HG03025 (cell line): Measurements from ENCODE around the gene KLF9.

ENCODE experiments used
- ATAC-seq: cut with Tn5 transposase; IDR thresholded peaks from one replicate; pipeline ENCODE4 v1.9.1; 2021; ENCODE audit warnings: mild to moderate bottlenecking, moderate library complexity; ENCODE audit not compliant: unreplicated experiment, low FRiP score

KLF9 gene

DNA sequence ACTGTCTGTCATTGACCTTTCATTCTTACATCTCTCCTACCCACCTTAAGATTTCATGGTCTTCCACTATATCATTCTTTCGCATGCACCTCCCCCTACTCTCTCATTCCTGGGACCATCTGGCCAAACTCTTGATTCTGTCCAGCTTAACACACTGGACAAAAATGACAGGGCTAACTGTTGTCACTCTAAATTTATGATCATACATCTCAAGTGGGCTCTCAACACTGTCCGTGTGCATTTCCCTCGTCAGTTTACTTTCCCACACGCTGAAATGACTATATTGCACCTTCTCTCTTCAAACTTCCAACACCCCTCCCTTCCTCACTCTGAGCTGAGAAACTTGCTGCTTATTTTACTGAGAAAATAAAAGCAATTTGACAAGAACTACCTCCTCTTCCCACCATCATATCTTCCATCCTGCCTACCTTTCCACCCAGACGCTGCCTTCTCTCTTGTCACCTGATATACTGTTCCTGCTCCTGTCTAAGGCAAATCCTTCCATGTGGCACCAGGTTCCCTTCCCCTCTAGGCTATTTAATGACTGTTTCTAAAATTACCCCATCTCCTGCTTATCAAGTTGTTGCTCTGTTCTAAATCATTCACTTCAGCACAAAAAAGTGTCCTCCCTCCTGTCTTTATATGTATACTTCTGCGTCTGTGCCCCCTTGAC is 8.1 kb upstream of the KLF9 start:
- ATAC-seq, result no peak

DNA sequence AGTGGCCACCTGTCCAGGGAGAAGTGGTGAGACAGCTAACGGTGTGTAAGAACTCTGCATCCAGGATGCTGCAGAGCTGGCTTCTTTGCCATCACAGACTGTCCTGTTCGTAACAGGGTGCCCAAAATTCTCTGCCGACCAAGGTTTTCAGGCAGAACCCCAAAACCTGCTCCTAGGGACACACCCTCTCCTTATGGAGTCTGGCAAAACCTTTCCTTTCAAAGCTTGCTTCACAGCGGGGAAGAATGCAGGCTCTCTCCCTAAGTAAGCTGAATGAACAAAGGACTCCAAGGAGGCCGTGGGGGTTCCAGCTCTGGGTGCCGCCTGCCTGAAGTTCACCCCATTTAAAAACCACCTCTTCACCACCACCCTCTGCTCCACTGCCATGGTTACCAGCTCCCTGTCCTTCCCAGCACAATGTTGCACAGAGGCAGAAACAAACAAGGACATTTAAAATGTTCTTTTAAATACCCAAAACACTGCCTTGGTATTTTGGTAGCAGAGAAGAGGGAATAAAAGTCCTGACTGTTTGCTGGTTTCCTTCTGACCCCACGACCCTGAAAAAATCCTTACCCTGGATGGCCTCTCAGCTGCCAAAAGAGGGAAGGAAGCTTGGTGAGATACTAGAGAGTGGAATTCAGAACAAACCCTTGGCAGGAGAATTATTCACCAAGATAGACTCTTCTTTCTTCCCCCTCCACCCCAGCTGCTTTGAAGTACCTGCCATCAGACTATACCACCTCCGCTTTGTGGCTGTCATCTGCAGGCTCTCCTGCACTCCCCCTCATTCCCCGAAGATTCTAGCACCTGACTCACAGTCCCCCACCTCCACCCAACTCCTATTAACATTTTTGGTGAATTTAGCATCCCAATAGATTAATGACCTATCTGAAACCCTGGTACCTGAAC is 7.1 kb upstream of the KLF9 start:
- ATAC-seq, result no peak

DNA sequence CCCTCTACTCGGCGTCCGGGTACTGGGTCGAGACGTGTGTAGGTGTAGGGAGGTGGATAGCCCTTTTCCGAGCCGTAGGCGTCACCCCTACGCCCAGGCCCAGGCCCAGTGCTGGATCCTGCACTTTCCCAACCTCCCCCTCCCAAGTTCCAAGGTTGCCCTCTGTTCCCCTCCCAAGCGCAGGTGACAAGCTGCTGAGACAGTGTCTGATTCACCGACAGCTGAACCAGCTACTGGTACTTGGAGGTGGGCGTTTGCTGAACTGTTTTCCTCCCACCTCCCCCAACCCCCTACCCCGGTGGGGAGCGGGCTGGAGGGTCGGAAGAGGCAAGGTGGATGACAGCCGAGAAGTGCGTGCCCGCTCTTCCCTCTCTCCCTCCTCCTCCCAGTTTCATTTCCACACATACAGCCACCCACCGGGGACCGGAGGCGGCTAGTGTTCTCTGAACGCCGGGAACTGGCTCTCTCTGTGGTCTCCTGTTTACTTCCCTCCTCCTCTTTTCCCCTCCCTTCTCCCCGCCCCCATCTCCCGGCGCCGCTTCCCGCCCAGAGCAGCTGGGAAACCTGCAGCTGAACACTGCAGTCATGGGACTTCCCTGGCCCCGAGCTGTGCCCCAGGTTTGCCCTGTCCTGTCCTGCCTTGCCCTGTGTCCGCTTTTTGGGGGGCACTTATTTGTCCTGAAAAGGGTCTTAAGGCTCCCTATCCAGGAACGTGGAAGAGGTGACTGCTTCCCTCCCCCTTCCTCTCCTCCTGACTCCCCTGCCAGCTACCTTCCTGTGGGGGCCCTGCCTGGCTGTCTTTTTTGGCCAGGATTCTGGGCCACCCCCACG is 6.2 kb upstream of the KLF9 start:
- peak; percentile 12 for ATAC-seq

DNA sequence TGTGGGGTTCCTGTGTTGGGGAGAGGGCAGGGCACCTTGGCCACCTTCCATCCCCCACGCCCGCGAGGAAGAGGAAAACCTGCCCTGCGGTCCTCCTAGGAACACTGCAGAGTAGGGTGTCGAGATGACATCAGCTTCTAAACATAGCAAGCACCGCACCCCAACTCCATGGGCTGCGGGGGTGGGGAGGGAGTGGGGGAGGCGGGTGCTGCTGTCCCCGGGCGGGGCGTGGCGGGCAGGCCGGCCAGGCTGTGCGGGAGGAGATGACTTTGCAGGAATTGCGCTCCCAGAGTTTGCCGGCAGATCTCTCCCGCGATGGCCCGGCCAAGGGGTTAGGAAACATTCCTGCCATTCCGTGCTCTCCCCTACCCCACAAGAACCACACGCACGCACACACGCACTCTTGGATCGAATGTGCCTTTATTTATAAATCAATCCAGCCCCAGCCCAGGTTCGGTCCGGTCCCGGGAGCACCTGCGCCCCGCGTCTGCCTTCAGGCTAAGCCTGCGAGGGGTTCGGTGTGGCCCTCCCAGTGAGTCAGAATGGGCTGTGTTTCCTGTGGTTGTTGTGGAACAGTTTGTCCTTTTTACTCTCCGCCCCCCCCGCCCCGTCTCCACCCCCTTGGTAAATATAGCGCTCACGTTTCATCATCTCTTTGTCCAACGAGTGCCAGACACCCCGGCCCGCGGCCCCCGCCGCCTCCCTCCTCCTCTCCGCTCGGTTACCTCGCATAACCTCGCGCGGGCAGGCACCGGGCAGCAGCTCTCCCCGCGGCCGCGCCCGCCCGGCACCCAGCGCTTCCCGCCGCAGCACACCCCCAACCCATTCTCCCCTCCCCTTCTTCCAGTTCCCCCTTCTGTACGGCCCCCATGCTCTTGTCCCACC is 5.3 kb upstream of the KLF9 start:
- ATAC-seq, result peak; percentile 23

DNA sequence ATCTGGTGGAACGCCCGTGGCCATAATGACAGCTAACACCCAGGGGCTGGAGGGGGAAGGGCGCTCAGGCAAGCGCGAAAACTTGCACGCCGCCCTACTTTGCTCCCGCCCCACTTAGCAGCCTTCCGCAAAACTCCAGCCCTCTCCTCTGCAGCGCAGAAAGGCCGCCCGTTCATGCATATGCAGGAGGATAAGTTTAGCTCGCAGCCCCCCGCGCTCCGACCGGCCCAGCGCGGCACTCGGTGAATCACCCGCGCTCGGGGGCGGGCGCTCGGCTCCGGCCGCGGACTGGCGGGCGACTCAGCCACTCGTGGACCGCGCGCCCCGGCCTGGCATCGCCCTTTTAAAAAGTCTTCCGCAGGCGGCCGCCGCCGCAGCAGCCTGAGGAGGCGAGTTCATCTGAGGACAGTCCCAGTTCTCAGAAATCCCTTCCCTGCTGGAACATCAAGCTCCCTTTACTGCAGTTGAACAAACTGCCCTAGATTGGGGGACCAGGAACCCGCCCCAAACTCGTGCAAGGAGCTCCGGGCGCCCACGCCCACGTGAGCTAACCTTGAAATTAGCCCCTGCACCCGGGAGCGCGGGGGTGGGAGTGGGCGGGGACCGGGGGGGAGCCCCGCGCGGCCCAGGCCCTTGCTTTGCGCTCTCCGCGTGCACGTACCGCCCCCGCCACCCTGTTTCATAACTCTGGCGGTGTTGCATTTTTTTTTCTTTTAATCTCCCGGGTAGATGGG is 4.5 kb upstream of the KLF9 start:
- ATAC-seq, result peak; percentile 52

DNA sequence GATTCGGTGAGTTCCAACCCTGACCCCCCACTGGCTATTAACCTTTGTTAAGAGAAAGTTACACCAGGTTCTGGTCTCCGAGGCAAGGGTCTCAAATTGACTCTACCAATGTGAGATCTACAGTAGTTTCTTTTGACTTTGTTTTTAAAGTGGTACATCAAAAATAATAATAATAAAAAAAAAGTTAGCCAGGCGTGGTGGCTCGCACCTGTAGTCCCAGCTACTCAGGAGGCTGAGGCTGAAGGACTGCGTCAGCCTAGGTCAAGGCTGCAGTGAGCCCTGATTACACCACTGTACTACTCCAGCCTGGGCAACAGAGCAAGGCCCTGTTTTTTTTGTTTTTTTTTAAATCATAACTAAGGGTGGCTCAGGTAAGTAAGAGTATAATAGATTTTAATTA is 1.0 kb upstream of the KLF9 start:
- ATAC-seq, result no peak

DNA sequence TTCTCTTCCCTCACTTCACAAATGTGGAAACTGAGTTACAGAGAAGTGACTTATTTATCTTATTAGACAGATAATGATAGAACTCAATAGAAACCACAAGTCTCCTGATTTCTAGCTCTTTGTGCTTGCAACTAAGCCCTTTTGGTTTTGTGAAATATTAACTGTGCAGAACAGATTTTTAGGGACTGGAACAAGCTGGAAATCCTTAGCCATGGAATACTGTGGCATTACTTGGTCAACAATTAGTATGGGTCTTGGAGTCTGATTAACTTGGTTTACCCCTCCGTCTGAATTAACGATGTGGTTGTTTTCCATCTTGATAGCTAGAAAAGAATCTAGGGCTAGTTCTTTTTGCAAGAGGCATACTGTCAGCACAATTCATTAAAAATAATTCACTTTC is 584 bp upstream of the KLF9 start:
- no peak for ATAC-seq

DNA sequence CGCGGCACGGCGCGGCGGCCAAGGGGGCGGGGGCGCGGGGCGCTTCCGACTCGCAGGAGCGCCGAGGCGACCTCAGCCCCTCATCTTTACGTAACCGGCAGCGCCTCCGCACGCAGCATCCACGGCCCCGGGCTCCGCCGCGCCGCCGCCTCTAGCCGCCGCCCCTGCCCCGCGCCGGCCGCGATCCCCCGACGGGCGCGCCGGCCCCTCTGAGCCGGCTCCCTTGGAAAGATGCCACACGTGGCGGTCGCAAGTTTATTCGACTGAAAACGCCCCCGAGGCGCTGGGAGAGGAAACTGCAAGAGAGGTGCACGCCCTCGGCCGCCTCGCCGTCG is 1.0 kb downstream of the KLF9 start:
- peak; percentile 9 for ATAC-seq

DNA sequence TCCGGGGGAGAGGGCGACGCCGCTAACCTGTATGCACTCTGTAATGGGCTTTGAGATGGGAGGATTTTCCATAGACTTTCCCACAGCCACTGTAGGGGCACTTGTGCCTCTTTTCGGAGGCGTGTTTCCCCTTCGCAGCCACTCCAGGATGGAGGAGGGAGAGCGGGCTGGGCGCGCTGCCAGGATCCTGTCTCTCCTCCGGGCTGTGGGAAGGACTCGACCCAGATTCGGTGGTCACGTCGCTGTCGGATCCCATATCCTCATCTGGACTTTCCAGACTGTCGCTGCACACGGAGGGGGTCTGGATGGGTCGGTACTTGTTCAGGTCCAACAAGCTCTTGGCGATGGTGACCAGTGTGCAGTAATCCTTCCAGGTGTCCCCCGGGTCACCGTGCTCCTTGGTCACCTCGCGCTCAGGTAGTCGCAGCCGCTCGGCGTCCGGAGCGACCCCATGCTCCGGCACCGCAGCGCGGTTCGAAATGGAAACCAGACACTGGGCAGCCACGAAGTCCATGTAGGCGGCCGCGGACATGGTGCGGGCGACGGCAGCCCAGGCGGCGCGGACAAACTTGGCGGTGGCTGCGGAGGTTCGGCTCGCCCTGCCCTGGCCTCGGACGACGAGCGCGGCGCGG is 1.5 kb downstream of the KLF9 start:
- ATAC-seq, result no peak

DNA sequence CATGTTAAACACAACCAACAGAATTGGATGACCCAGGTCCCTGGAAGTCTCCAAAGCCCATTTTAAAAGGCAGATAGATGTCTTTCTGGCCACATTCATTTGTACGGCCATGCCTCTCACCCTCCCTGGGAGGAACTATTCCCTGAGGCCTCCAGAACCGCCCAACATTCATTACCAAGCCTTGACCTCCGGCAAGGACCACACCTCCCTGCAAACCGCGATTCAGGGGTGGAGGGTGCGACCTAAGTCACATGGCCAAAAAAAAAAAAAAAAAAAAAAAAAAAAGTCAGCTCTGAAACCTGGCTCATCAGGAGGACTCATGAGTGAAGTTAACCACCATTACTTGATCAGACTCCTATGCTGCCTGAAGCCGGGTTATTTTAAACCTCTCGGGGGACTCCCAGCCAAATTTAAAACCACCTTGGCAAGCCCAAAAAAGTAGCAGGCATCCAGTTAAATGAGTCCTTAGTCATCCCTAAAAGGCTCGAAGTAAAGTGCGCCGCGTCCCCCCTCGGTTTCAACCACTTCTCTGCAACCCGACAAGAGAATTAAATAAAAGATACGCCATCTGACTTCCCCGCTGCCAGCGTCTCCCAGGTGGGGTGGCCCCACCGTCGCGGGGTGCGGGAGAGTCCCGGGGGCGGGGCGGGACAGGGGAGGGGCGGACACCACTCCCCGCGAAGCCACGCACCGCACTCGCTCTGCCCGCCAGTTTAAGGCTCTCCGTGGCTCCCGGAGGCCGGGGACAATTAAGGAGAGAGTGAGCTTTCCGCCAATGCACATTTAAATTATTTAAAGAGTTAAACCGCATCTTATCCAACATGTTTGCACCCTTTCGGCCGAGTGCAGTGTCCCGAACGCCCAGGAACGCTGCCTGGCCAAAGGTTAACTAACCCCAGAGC is 2.3 kb downstream of the KLF9 start:
- ATAC-seq, result peak; percentile 16

DNA sequence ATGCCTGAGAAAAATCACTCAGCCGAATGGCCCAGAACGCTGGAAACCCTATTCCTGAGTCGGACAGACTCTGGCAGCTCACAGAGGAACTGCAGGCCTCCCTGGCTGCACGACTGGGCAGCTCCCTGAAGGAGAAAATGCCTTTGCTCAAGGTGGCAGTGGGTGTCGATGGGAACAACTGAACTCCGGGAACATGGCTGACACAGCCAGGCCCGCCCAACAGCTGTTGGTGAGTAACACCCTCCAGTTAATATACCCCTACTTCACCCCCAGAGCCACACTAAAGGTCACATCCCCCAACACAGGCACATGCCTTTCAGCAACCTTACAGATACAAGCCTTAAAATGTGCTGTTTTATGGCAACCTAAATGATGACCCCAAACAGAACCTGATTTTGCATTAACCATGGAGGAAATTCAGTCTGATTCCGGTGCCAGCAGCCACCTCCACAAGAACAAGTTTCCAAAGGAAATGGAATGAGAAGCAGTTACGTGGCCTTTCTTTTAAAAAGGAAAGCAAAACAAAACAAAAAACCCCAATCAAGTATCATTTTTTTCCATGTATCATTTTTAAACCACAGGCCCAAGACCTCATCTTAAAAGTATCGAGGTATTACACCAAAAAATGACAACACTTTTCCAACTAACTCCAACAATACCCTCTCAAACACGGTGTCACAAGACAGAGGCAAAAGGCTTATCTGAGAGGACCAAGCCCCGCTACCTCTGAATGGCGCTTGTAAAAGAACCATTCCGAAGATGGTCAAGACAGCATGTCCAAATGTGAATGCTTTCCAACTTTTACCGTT is 3.1 kb downstream of the KLF9 start:
- no peak for ATAC-seq

DNA sequence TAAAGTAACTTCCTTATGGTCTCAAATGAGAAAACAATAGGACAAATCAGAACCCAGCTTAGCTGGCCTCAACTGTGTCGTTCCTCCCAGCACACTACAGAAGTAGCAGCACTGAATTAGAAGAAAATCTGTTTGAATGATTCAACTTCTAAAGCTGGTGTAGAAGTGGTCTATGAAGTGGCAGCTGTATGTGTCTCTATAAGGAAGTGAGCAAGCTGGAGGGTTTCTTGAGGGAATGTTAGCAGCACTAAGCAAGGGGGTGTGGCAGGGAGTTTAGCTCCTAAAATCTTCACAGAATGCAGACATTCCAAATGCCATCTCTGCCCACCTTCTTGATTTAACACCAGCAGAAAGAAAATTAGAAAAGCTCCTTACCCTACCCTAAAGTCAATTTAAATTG is 4.1 kb downstream of the KLF9 start:
- no peak for ATAC-seq

DNA sequence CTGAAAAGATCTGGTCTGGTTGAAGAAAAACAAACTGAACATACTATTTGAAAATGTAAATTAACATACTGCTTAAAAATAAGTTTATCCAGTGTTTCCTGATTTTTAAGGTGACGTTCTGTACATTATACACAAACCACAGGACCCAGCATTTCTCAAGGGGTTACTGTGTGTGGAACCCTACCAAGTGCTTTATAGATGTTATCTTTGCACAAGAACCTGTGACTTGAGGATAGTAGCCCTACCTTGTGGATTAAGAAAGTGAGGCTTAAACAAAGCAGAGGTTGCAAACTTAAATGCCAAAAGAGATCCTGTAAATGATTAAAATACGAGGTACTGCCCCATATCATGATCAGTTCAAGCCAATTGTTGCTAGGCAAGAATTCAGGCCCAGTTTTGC is 4.7 kb downstream of the KLF9 start:
- ATAC-seq, result no peak

DNA sequence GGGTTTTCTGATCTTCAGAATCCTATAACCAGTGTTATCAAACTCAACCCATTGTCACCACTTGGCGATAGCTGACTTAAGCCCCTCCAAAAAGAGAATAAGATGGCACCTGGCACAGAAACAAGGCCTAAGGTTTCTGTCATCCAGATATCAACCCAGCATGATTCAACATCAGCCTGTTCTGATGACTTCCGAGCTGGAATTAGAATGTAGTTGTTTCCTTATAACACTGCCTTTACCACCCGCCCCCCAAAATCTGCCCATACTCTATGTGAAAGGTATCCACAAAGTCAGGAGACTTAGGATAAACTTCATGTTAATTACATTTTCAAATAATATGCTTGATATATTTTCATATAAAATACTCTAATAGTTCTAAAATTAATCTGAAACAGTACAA is 5.2 kb downstream of the KLF9 start:
- no peak for ATAC-seq

DNA sequence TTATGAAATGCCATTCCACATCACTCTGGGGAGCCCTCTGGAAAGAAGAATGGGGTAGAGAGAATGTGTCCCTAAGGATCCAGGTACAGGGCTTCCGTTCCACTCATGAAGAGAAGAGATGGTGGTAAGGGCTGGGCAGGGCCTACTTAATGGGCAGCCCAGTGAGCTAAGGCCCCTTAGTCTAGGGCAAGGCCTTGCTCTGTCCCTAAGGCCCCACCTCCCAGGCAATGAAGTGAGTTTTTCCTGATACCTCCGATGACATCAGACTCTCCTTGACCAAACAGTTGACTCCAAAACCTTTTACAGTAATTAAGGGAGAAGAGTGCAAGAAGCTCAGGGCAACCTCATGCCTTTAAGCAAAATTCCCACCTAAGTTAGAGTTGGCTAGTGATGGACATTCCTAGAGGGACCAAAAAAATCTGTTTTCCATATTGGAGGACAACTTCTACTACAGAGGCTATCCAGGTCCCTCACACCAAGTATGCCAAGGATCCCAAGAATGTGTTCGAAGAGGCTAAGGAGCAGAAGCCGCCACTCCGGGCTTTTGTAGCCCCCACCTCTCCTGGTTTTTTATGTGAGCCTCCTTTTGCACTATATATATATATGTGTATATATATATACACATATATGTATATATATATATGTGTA is 5.9 kb downstream of the KLF9 start:
- no peak for ATAC-seq

DNA sequence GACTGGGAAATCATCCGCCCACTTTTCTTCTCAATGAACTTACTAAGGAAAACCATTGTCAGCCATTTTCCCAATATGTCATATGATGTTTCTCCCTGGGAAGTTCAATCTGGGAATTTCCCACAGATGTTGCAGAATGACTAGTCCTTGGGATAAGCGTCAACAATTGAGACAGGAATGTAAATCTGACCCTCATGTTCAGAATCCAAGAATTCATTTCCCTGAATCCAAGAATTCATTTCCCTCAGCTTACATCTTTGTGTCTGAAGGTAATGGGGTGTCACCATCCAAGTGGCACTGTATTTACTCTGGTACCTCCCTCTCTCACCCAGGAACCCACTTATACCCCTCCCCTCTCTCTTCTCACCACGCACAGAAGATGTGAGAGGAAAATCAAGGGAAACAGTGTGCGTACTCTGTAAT is 7.4 kb downstream of the KLF9 start:
- ATAC-seq, result no peak

DNA sequence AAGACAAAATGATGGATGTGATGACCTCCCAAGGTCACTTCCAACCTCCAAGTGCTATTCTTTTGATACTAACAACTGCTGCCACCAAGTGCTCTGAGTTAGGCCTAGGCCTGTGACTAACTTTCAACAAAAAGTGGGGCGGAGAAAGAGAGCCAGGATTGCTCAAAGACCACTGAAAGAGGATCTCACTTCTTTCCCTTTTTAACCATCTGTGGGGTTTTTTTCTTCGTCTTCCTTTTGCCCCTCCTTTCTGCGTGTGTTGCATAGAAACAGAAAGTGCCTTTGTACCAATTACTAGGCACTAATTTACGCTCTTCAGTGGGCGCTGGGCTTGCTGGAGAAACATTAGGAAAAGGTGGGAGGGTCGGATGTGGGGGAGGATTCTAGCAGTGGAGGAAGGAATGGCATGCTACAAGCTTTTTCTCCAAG is 8.0 kb downstream of the KLF9 start:
- peak; percentile 84 for ATAC-seq
